Measurements from ENCODE around the gene GRHL3. TPM values are rescaled to one million over a fixed set of nuclear protein-coding genes. Genes with fewer than 3 reads are reported as not detected.

GRHL3 gene
- total RNA-seq, 1 donor from 2014 or later = not detected

GRCh38 chr1:24379733-24380315 lies 60.7 kb downstream of the GRHL3 start:
- peaks cover 10% of the 10 kb centered on the region for H3K36me3 Mint-ChIP-seq (ENCODE audit: low read depth)
- H3K4me3 Mint-ChIP-seq = no peak overlapping the region
- no peaks in the 10 kb centered on the region for H3K27me3 Mint-ChIP-seq (ENCODE audit: insufficient read depth)
- peaks cover 13% of the 10 kb centered on the region for H3K4me1 Mint-ChIP-seq (ENCODE audit: low read depth)
- H3K27ac Mint-ChIP-seq = no peak overlapping the region
- no peaks in the 10 kb centered on the region for H3K9me3 Mint-ChIP-seq
- no peak for DNase-seq (ENCODE audit: low spot score)
- intact Hi-C loops (cut with micrococcal nuclease) = no loop called here

- no peaks in the 10 kb centered on the region for H3K27me3 Mint-ChIP-seq (ENCODE audit: insufficient read depth)
- H3K4me3 Mint-ChIP-seq = no peak overlapping the region
- H3K36me3 Mint-ChIP-seq (ENCODE audit: low read depth) = peaks cover 10% of the 10 kb centered on the region
- peaks cover 20% of the 10 kb centered on the region for H3K4me1 Mint-ChIP-seq (ENCODE audit: low read depth)
- intact Hi-C loops (cut with micrococcal nuclease) = no loop called here
- no peak for DNase-seq (ENCODE audit: low spot score)
- no peaks in the 10 kb centered on the region for H3K9me3 Mint-ChIP-seq
- no peak overlapping the region for H3K27ac Mint-ChIP-seq
Measured at GRCh38 chr1:24380508-24380907, 61.4 kb downstream of the GRHL3 start.

DNA sequence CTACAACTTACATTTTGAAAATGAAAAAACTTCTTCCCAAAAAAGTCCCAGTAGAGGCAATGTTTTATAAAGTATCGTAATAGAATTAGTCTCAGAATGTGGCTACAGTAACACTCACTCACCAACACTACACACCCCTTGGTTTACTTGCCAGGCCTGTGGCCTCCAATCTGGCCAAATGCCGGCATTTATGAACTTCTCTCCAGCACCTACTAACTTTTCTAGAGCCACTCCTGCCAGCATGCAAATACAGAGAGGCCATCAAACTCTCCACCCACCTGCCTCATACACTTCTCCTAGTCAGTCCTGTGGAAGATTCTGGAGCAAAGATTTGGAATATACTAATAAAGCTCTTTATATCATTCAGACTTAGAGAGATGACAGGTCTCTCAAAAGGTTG lies 62.1 kb downstream of the GRHL3 start:
- H3K36me3 Mint-ChIP-seq (ENCODE audit: low read depth) = peaks cover 10% of the 10 kb centered on the region
- H3K27me3 Mint-ChIP-seq (ENCODE audit: insufficient read depth) = no peaks in the 10 kb centered on the region
- H3K4me3 Mint-ChIP-seq = no peak overlapping the region
- no peak overlapping the region for H3K27ac Mint-ChIP-seq
- no peak for DNase-seq (ENCODE audit: low spot score)
- peaks cover 28% of the 10 kb centered on the region for H3K4me1 Mint-ChIP-seq (ENCODE audit: low read depth)
- no peaks in the 10 kb centered on the region for H3K9me3 Mint-ChIP-seq
- intact Hi-C loops (cut with micrococcal nuclease) = no loop called here

DNA sequence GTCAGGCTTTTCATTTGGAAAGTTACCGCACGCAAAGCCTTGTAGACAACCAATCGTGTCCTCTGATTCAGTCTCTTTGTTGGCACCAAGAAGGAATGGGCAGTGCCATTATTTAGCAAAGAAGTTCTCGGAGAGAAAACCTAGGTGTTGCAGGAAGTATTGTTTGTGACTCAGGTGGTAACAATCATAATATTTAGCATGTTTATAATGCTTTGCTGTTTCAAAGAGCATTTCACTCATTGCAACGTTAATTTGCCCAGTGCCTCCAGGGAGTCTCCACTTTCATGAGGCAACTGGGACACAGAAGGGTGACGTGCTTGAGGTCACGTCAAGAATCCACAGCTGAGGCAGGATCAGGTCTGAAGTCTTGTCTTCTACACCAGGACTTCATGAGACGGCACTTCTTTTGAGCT lies 63.0 kb downstream of the GRHL3 start:
- Mint-ChIP-seq H3K36me3 (ENCODE audit: low read depth) (peaks cover 10% of the 10 kb centered on the region), H3K9me3 (no peaks in the 10 kb centered on the region), H3K4me3 (no peak overlapping the region), H3K27ac (no peak overlapping the region), H3K27me3 (ENCODE audit: insufficient read depth) (no peaks in the 10 kb centered on the region), H3K4me1 (ENCODE audit: low read depth) (peaks cover 36% of the 10 kb centered on the region)
- DNase-seq (ENCODE audit: low spot score) = no peak
- intact Hi-C loops (cut with micrococcal nuclease) = no loop called here

DNA sequence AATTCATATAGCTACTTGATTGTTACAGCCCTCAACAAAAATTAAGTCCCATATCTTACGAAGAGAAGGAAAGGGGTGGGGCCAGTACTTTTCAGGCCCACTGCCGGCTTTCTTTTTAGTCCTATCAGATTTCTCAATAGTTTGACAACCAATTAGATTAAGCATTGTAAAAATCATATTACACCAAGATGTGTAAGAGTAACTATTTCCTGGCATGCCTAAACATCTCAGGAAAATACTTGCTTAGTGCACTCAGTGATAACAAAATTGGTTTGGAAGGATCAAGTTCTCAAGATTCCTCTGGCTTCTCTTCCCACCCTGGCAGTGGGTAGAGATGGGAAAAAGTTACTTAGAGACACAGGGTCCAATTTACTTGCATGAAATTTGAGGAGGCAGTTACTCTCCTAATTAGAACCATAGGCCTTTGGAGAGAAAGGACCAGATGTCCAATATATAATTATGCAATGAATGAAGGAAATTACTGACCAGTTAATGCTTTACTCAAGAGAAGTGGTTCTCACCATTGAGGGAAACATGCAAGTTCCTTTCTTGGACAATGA lies 64.3 kb downstream of the GRHL3 start:
- Mint-ChIP-seq H3K4me3 (no peak overlapping the region), H3K27ac (no peak overlapping the region), H3K36me3 (ENCODE audit: low read depth) (peaks cover 8% of the 10 kb centered on the region), H3K4me1 (ENCODE audit: low read depth) (peaks cover 36% of the 10 kb centered on the region), H3K9me3 (no peaks in the 10 kb centered on the region), H3K27me3 (ENCODE audit: insufficient read depth) (no peaks in the 10 kb centered on the region)
- intact Hi-C loops (cut with micrococcal nuclease) = no loop called here
- DNase-seq (ENCODE audit: low spot score) = no peak

DNA sequence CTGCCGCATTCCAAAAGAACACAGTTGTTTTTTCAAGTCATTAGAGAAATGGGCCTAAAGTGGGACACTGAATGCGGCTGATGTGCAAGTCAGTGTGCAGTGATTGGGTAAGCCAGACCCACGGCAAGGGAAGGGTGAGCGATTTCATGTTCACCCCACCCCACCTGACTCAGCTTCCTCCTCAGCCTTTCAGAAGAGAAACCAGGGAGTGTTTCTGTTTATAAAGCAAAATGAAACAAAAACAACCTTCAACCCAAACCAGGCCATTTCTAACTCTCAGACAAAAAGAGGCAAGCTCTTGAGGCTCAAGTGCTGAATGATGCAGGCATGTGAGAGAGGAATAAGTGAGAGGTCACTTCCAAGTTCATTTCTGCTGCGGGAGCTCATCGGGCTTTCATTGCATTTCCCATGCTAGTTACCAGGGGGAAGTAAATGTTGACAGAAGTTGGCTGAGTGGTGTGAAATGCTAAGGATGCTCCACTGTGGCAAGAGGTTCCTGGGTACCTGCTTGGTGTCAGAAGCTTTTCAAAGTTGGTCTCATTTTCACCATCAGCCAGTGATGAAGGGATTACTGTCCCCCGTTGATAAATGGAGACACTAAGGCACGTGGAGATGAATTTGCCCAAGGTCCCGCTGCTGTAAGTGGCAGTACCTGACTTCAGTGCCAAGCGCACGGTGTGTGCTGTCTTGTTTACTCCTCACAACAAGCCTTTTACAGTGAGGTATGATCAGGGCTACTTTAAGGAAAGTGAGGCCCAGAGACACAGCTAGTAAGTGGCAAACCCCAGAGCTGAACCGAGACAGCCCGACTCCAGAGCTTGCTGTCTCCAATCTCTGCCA lies 65.3 kb downstream of the GRHL3 start:
- H3K27me3 Mint-ChIP-seq (ENCODE audit: insufficient read depth) = no peaks in the 10 kb centered on the region

DNA sequence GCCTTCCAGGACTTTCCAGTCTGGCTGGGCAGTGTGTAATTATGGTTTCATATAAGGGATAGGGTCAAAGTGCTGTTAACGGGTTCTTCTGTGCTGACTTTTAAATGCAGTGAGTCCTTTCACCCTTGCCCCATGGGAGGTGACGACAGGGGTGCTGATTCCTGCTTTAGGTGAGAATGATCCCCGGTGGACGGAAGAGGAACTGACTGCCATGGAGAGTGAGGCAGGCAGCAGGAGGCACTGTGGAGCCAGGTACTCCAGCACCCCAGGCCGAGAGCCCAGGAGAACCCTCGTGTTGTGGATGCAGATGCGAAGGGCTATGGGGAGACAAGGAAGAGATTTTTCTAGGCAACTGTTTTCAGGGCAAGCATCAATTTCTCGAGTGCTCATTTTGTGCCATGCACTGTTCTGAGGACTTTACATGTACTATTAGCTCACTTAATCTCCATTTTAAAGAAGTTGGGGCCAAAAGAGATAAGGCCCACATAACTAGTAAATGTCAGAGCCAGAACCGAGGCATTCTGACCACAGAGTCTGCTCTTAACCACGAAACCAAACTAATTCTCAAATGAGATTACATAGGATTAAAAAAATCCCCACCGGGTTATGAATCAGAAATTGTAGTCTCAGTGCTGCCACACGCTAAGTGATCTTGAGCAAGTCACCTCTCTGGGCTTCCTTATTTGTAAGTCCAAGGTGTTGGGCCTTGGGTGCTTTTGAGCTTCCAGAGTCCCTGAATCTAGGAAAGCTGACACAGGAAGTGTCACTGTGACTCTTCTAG lies 66.2 kb downstream of the GRHL3 start:
- H3K9me3 Mint-ChIP-seq = no peaks in the 10 kb centered on the region
- intact Hi-C loops (cut with micrococcal nuclease) = loop anchor here (1.0 kb wide), 3 partner anchors 34 to 108 kb away; no protein-coding TSS in a partner anchor
- H3K27ac Mint-ChIP-seq = peak overlapping the region; percentile 41
- H3K27me3 Mint-ChIP-seq (ENCODE audit: insufficient read depth) = no peaks in the 10 kb centered on the region
- H3K4me3 Mint-ChIP-seq = peak overlapping the region; percentile 38
- H3K4me1 Mint-ChIP-seq (ENCODE audit: low read depth) = peaks cover 36% of the 10 kb centered on the region
- peaks cover 8% of the 10 kb centered on the region for H3K36me3 Mint-ChIP-seq (ENCODE audit: low read depth)
- no peak for DNase-seq (ENCODE audit: low spot score)

More for the DNA sequence above, 65.3 kb downstream of the GRHL3 start:
- Mint-ChIP-seq H3K4me3 (peak overlapping the region; percentile 1), H3K36me3 (ENCODE audit: low read depth) (peaks cover 6% of the 10 kb centered on the region), H3K27ac (peak overlapping the region; percentile 53), H3K4me1 (ENCODE audit: low read depth) (peaks cover 36% of the 10 kb centered on the region), H3K9me3 (no peaks in the 10 kb centered on the region)
- peak; percentile 44 for DNase-seq (ENCODE audit: low spot score)
- intact Hi-C loops (cut with micrococcal nuclease) = loop anchor here (1.0 kb wide), 5 partner anchors 8 to 107 kb away; no protein-coding TSS in a partner anchor

DNA sequence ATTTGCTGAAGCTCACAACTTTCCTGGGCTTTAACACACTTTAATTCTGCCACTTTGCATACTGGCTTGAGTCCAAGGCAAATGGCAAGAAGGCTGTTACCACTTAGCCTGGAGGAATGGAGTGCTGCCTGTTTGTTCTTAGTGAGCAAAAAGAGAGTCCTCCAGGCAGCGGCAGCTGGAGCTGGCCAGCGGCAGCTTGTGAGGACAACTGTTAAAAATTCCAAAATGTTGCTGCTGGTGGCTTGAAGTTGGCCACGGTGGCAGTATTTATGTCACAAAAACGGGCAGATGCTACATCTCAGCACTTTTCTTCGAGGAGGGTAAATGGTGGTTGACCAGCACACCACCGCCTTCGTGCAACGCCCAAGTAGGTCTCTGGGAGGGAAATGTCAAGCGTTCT lies 67.1 kb downstream of the GRHL3 start:
- intact Hi-C loops (cut with micrococcal nuclease) = no loop called here
- H3K27ac Mint-ChIP-seq = peak overlapping the region; percentile 14
- DNase-seq (ENCODE audit: low spot score) = no peak

GRCh38 chr1:24386931-24387330 lies 67.8 kb downstream of the GRHL3 start:
- Mint-ChIP-seq H3K4me3 (no peak overlapping the region), H3K36me3 (ENCODE audit: low read depth) (peaks cover 8% of the 10 kb centered on the region), H3K27ac (no peak overlapping the region), H3K9me3 (no peaks in the 10 kb centered on the region), H3K4me1 (ENCODE audit: low read depth) (peaks cover 46% of the 10 kb centered on the region), H3K27me3 (ENCODE audit: insufficient read depth) (no peaks in the 10 kb centered on the region)
- no peak for DNase-seq (ENCODE audit: low spot score)
- intact Hi-C loops (cut with micrococcal nuclease) = no loop called here

More for the DNA sequence above, 67.1 kb downstream of the GRHL3 start:
- peaks cover 39% of the 10 kb centered on the region for H3K4me1 Mint-ChIP-seq (ENCODE audit: low read depth)
- no peaks in the 10 kb centered on the region for H3K9me3 Mint-ChIP-seq
- H3K4me3 Mint-ChIP-seq = no peak overlapping the region
- no peaks in the 10 kb centered on the region for H3K27me3 Mint-ChIP-seq (ENCODE audit: insufficient read depth)
- H3K36me3 Mint-ChIP-seq (ENCODE audit: low read depth) = peaks cover 8% of the 10 kb centered on the region

- H3K4me1 Mint-ChIP-seq (ENCODE audit: low read depth) = peaks cover 53% of the 10 kb centered on the region
- H3K27me3 Mint-ChIP-seq (ENCODE audit: insufficient read depth) = peaks cover 2% of the 10 kb centered on the region
- peaks cover 8% of the 10 kb centered on the region for H3K36me3 Mint-ChIP-seq (ENCODE audit: low read depth)
- intact Hi-C loops (cut with micrococcal nuclease) = no loop called here
- DNase-seq (ENCODE audit: low spot score) = no peak
- H3K9me3 Mint-ChIP-seq = no peaks in the 10 kb centered on the region
- H3K27ac Mint-ChIP-seq = no peak overlapping the region
- H3K4me3 Mint-ChIP-seq = no peak overlapping the region
Measured at GRCh38 chr1:24387636-24388175, 68.5 kb downstream of the GRHL3 start.

- peaks cover 60% of the 10 kb centered on the region for H3K4me1 Mint-ChIP-seq (ENCODE audit: low read depth)
- peaks cover 6% of the 10 kb centered on the region for H3K36me3 Mint-ChIP-seq (ENCODE audit: low read depth)
- H3K9me3 Mint-ChIP-seq = no peaks in the 10 kb centered on the region
- DNase-seq (ENCODE audit: low spot score) = no peak
- no peak overlapping the region for H3K4me3 Mint-ChIP-seq
- no peak overlapping the region for H3K27ac Mint-ChIP-seq
- H3K27me3 Mint-ChIP-seq (ENCODE audit: insufficient read depth) = peaks cover 2% of the 10 kb centered on the region
- intact Hi-C loops (cut with micrococcal nuclease) = no loop called here
Measured at GRCh38 chr1:24388331-24388885, 69.3 kb downstream of the GRHL3 start.

DNA sequence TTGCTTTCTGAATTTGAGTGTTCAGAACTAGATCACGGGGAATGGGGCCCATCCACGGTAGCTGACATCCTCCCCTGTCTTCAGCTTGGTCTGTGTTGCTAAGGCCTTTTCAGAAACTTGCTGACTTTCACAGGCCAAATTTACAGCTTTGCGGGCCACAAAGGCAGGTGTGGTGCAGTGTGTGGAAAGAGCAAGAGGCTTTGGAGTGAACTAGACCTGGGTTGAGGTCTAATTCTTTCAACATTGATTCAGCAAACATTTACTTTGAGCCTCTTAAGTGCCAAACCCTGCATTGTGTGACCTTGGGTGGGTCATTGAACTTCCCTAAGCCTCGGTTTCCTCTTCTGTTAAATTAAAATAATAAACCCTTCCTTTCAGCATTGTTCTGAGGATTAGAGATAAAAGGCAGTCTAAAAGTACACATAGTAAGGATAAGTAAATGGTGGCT lies 70.1 kb downstream of the GRHL3 start:
- Mint-ChIP-seq H3K4me1 (ENCODE audit: low read depth) (peaks cover 58% of the 10 kb centered on the region), H3K36me3 (ENCODE audit: low read depth) (peaks cover 3% of the 10 kb centered on the region), H3K27ac (no peak overlapping the region), H3K4me3 (no peak overlapping the region), H3K27me3 (ENCODE audit: insufficient read depth) (peaks cover 3% of the 10 kb centered on the region), H3K9me3 (no peaks in the 10 kb centered on the region)
- intact Hi-C loops (cut with micrococcal nuclease) = no loop called here
- DNase-seq (ENCODE audit: low spot score) = no peak
